GM12878 (cell line): ENCODE data around the gene STYXL1. TPM values are rescaled to one million over a fixed set of nuclear protein-coding genes. Genes with fewer than 3 reads are reported as not detected.

Experiments used
- ATAC-seq: fragments of 200-7000 bp; cut with Tn5 transposase; 3 replicates; pipeline ENCODE4 v1.9.1; 2020; ENCODE audit warnings: mild to moderate bottlenecking, moderate library complexity
- BruUV-seq: library from RNA; stranded (reverse); fragments of 400-500 nt; replicated peaks from 2 replicates; lab custom pipeline; 2021; lab: Mats Ljungman, UMichigan
- CTCF ChIA-PET: fragments of 300-600 bp; sonication (Branson Sonifier 250); formaldehyde crosslinking; extraction: SDS; loops from one replicate; lab custom pipeline; 2021; ENCODE audit warnings: inconsistent platforms; lab: Yijun Ruan, JAX
- POLR2A ChIA-PET: fragments of 350-600 bp; formaldehyde crosslinking; extraction: SDS; loops from one replicate; lab custom pipeline; 2021; ENCODE audit warnings: inconsistent platforms; lab: Charles Lee
- RAD21 ChIA-PET: fragments of 300-600 bp; sonication (Branson Sonifier 250); formaldehyde crosslinking; loops from one replicate; lab custom pipeline; 2023; ENCODE audit warnings: antibody characterized with exemption; ENCODE audit not compliant: unreplicated experiment; lab: Charles Lee
- SMC1A ChIA-PET: fragments of 300-600 bp; sonication (Branson Sonifier 250); formaldehyde crosslinking; loops from one replicate; lab custom pipeline; 2023; ENCODE audit not compliant: unreplicated experiment, uncharacterized antibody; lab: Charles Lee
- DNase-seq: peaks from one replicate; pipeline ENCODE4 v3.0.0-alpha.2; 2011; ENCODE audit warnings: low read depth, low spot score
- FAIRE-seq: peaks from 3 replicates; lab custom pipeline; 2011; peaks lifted over from hg19 to GRCh38; lab: Jason Lieb, UNC
- H2AFZ ChIP-seq: 2 replicates; pipeline ENCODE4 v1.6.0; 2011; ENCODE audit warnings: low read depth, low read length, control low read depth; ENCODE audit not compliant: control insufficient read depth
- H3K27ac ChIP-seq: 2 replicates; pipeline ENCODE4 v1.5.1; 2011; ENCODE audit warnings: control low read depth; ENCODE audit not compliant: control insufficient read depth, insufficient read depth
- H3K27me3 ChIP-seq, 2 experiments: replicated peaks in 1 of 2; 2 replicates each; pipeline versions ENCODE4 v1.6.0 to v1.6.1; 2011; ENCODE audit warnings: low read length in 1 of 2; ENCODE audit not compliant: control insufficient read depth in 2 of 2, insufficient read depth in 2 of 2
- H3K36me3 ChIP-seq, 2 experiments: 2 replicates each; pipeline ENCODE4 v1.5.1; 2011; ENCODE audit warnings: low read length in 1 of 2; ENCODE audit not compliant: control insufficient read depth in 2 of 2, insufficient read depth in 2 of 2
- H3K4me1 ChIP-seq: 2 replicates; pipeline ENCODE4 v1.6.1; 2011; ENCODE audit warnings: mild to moderate bottlenecking, low read length, moderate library complexity, mixed read lengths; ENCODE audit not compliant: control insufficient read depth, insufficient read depth
- H3K4me2 ChIP-seq: 2 replicates; pipeline ENCODE4 v1.6.0; 2011; ENCODE audit warnings: control low read depth; ENCODE audit not compliant: control insufficient read depth, insufficient read depth
- H3K4me3 ChIP-seq: fragments of 200-600 bp; sonication (generic); 2 replicates; pipeline ENCODE4 v1.5.1; 2016
- H3K79me2 ChIP-seq: 2 replicates; pipeline ENCODE4 v1.6.0; 2011; ENCODE audit warnings: low read length; ENCODE audit not compliant: control insufficient read depth, insufficient read depth
- H3K9ac ChIP-seq: 2 replicates; pipeline ENCODE4 v1.8.0; 2011; ENCODE audit warnings: low read length, control low read depth, mixed read lengths; ENCODE audit not compliant: control insufficient read depth, insufficient read depth
- H3K9me3 ChIP-seq: replicated peaks from 3 replicates; pipeline ENCODE4 v1.5.1; 2011; ENCODE audit warnings: mild to moderate bottlenecking, low read length; ENCODE audit not compliant: control insufficient read depth, insufficient read depth
- H4K20me1 ChIP-seq: 2 replicates; pipeline ENCODE4 v1.6.0; 2011; ENCODE audit not compliant: control insufficient read depth, insufficient read depth
- ATF2 ChIP-seq: IDR thresholded peaks from 2 replicates; pipeline ENCODE4 v1.6.1; 2012; ENCODE audit warnings: low read length, inconsistent platforms
- ATF7 ChIP-seq: fragments of 450-650 bp; IDR thresholded peaks from 2 replicates; pipeline ENCODE4 v1.6.1; 2016; ENCODE audit warnings: low read depth, mild to moderate bottlenecking
- CEBPB ChIP-seq, 2 experiments: fragments of 150-350 bp in 1 of 2; IDR thresholded peaks; 2 replicates each; pipeline ENCODE4 v1.6.1; 2012 to 2014; ENCODE audit warnings: low read depth in 2 of 2, low read length in 2 of 2, borderline replicate concordance in 1 of 2, inconsistent platforms in 1 of 2
- CREM ChIP-seq: IDR thresholded peaks from 2 replicates; pipeline ENCODE4 v1.6.1; 2014; ENCODE audit warnings: antibody characterized with exemption, low read depth
- IKZF1 ChIP-seq: fragments of 450-650 bp; conservative IDR thresholded peaks from 2 replicates; pipeline ENCODE4 v1.6.1; 2017; ENCODE audit warnings: antibody characterized with exemption, mild to moderate bottlenecking
- IRF4 ChIP-seq: IDR thresholded peaks from 2 replicates; pipeline ENCODE4 v1.6.1; 2011; ENCODE audit warnings: low read depth, low read length
- JUNB ChIP-seq: IDR thresholded peaks from 2 replicates; pipeline ENCODE4 v1.6.1; 2016; ENCODE audit warnings: antibody characterized with exemption, mild to moderate bottlenecking
- JUND ChIP-seq: IDR thresholded peaks from 2 replicates; pipeline ENCODE4 v1.6.1; 2012; ENCODE audit warnings: low read depth, mild to moderate bottlenecking, low read length, improper control_type of control experiment, moderate library complexity
- NFIC ChIP-seq: IDR thresholded peaks from 2 replicates; pipeline ENCODE4 v1.6.1; 2012; ENCODE audit warnings: low read depth, mild to moderate bottlenecking, inconsistent platforms, low read length, moderate library complexity
- PKNOX1 ChIP-seq: fragments of 450-650 bp; IDR thresholded peaks from 2 replicates; pipeline ENCODE4 v1.6.1; 2016; ENCODE audit warnings: mild to moderate bottlenecking
- POU2F2 ChIP-seq: IDR thresholded peaks from 3 replicates; pipeline ENCODE4 v1.6.1; 2011; ENCODE audit warnings: low read depth, mild to moderate bottlenecking, low read length, borderline replicate concordance
- RBBP5 ChIP-seq: fragments of 200-600 bp; sonication (generic); conservative IDR thresholded peaks from 2 replicates; pipeline ENCODE4 v1.6.1; 2016
- RUNX3 ChIP-seq: IDR thresholded peaks from 2 replicates; pipeline ENCODE4 v1.6.1; 2012; ENCODE audit warnings: low read length, inconsistent platforms
- TCF12 ChIP-seq: IDR thresholded peaks from 2 replicates; pipeline ENCODE4 v1.6.1; 2011; ENCODE audit warnings: low read depth, mild to moderate bottlenecking, low read length
- ZBTB4 ChIP-seq: fragments of 450-650 bp; formaldehyde crosslinking; IDR thresholded peaks from 2 replicates; pipeline ENCODE4 v1.4.0; 2022; ENCODE audit warnings: mild to moderate bottlenecking, moderate library complexity
- WGBS: methylation state at CpG from one replicate; pipeline ENCODE4 v1.1.6; 2016; ENCODE audit warnings: low lambda C conversion rate; ENCODE audit not compliant: insufficient replicate concordance, insufficient coverage; ENCODE audit errors: missing lambda C conversion rate; 5-methylcytosine and 5-hydroxymethylcytosine counted together
- in situ Hi-C: fragments of 300-500 bp; cut with MboI; formaldehyde crosslinking; loops from 9 replicates; pipeline ENCODE4 v1.14.3; 2018; ENCODE audit warnings: mixed read lengths
- intact Hi-C: fragments of 100-400 bp; cut with micrococcal nuclease; formaldehyde crosslinking; loops from one replicate; pipeline ENCODE4 v1.14.2; 2022; ENCODE audit not compliant: unreplicated experiment
- polyA plus RNA-seq, 11 experiments: library from polyadenylated mRNA; depleted of rRNA in 4 of 11; unstranded in 6 of 11; stranded (reverse) in 5 of 11; fragments of >200 nt; fragmentation: Nextera tagmentation in 4 of 11; fragmentation: Illumina TruSeq in 1 of 11; extraction: Ambion mirVana in 4 of 11; extraction: Trizol in 1 of 11; gene quantifications; 1 replicate in 1 of 11; 2 replicates in 10 of 11; pipeline versions ENCODE4 v1.2.1 to v1.2.3, GENCODE V29; 2011 to 2016; ENCODE audit warnings: inconsistent platforms in 2 of 11, missing spikeins in 2 of 11, low read depth in 1 of 11
- total RNA-seq, 4 experiments: library from RNA; depleted of rRNA in 3 of 4; stranded (reverse); fragments of >200 nt in 3 of 4; fragmentation: Illumina TruSeq in 1 of 4; extraction: Trizol in 1 of 4; gene quantifications; 2 replicates each; pipeline versions ENCODE4 v1.2.1 to v1.2.3, GENCODE V29; 2013 to 2021
- TF ChIP-seq, protein P1 (sequence below): fragments of 450-650 bp; IDR thresholded peaks from 2 replicates; pipeline ENCODE4 v1.6.1; 2017; ENCODE audit warnings: borderline replicate concordance

The STYXL1 gene
- total and polyA plus RNA-seq, 10 of the 15 experiments (the other 5 are each of a cell fraction or from before 2014, with no cell fraction given), result 18.4 to 65.9 (median 40.7) TPM

DNA sequence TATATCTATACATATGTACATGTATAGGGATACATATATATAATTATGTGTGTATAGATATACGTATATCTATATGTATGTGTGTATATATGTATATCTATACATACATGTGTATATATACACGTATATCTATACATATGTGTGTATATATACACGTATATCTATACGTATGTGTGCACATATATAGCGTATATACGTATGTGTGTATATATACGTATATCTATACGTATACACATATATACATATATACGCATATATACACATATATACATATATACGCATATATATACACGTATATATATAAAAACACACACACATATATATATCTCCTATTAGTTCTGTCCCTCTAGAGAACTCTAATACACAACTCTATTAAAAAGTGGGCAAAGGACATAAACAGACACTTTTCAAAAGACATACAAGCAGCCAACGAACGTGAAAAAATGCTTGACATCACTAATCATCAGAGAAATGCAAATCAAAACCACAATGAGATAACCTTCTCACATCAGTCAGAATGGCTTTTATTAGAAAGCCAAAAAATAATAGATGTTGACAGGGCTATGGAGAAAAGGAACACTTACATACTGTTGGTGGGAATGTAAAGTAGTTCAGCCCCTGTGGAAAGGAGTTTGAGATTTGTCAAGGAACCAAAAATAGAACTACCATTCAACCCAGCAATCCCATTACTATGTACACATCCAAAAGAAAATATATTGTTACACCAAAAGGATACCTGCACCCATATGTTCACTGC is 31.4 kb downstream of the STYXL1 start:
- FAIRE-seq, result no peak
- POLR2A ChIA-PET, result no interaction called here

More for the DNA sequence above, 31.4 kb downstream of the STYXL1 start:
- ChIA-PET RAD21 (interaction anchor here (1.0 kb wide), 1 partner anchor 153 kb away, joined by 3 read pairs; no protein-coding TSS in a partner anchor), SMC1A (no interaction called here), CTCF (interaction anchor here (0.7 to 7.7 kb wide), 2 partner anchors 148 to 254 kb away, joined by 3 to 247 read pairs; no protein-coding TSS in a partner anchor)
- no TSS peak for BruUV-seq
- WGBS, result 94% methylated on average over 13 of the region's 13 CpGs
- no peak for DNase-seq
- no peaks in the 10 kb centered on the region for H3K9me3 ChIP-seq
- H3K4me3 ChIP-seq, result no peak overlapping the region
- peak; percentile 46 for ATAC-seq
- no peak overlapping the region for H3K9ac ChIP-seq
- no peak overlapping the region for H3K27ac ChIP-seq
- H4K20me1 ChIP-seq, result no peaks in the 10 kb centered on the region
- H3K36me3 ChIP-seq, result peaks cover 0 to 11% of the 10 kb centered on the region in 2 experiments; a peak in 2 of 4 replicates
- intact Hi-C loops (loop anchor here (10.0 kb wide), 1 partner anchor 242 kb away; the partner anchor contains the start of gene CCL26), in situ Hi-C loops (no loop called here)
- no peak overlapping the region for H3K4me2 ChIP-seq
- no peak overlapping the region for H2AFZ ChIP-seq
- H3K79me2 ChIP-seq, result no peaks in the 10 kb centered on the region
- H3K27me3 ChIP-seq, result no peaks in the 10 kb centered on the region
- TF ChIP-seq CEBPB (IDR thresholded peaks at IDR 0.05; ENCODE audit: borderline replicate concordance in 1 of 2, low read depth in 2 of 2, low read length in 2 of 2) (no peak), POU2F2 (peak; percentile 24; the same call in 1 of the 3 replicates), CREM (peak; percentile 39; the same call in 1 of the 2 replicates), IRF4 (no peak), RBBP5 (no peak), IKZF1 (no peak), PKNOX1 (0 out of 2 replicates have a peak, but pooled peaks have one; percentile 10), ATF7 (no peak), ZBTB4 (no peak), RUNX3 (peak; percentile 80), JUND (no peak), TCF12 (no peak), JUNB (peak; percentile 38), NFIC (peak; percentile 24; the same call in 1 of the 2 replicates), ATF2 (0 out of 2 replicates have a peak, but pooled peaks have one; percentile 19)
- TF ChIP-seq, protein P1, sequence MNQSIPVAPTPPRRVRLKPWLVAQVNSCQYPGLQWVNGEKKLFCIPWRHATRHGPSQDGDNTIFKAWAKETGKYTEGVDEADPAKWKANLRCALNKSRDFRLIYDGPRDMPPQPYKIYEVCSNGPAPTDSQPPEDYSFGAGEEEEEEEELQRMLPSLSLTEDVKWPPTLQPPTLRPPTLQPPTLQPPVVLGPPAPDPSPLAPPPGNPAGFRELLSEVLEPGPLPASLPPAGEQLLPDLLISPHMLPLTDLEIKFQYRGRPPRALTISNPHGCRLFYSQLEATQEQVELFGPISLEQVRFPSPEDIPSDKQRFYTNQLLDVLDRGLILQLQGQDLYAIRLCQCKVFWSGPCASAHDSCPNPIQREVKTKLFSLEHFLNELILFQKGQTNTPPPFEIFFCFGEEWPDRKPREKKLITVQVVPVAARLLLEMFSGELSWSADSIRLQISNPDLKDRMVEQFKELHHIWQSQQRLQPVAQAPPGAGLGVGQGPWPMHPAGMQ, result no peak
- peaks cover 10% of the 10 kb centered on the region; the same call in 1 of the 2 replicates for H3K4me1 ChIP-seq
